Fibroblast of mammary gland (primary cell): ENCODE results near the gene SLC37A1.

Experiments
- DNase-seq: peaks from one replicate; pipeline ENCODE4 v3.0.0-alpha.2; 2010; ENCODE audit warnings: low read depth
- H3K4me3 ChIP-seq: 2 replicates; pipeline ENCODE4 v1.5.1; 2011; ENCODE audit warnings: low read depth, mild to moderate bottlenecking, low read length, moderate library complexity; ENCODE audit not compliant: control insufficient read depth
- TF ChIP-seq, protein P1 (sequence below): conservative IDR thresholded peaks from 2 replicates; pipeline ENCODE4 v1.5.1; 2011; ENCODE audit warnings: low read depth, low read length, inconsistent platforms; ENCODE audit not compliant: control insufficient read depth, insufficient read depth

SLC37A1 gene

GRCh38 chr21:42557420-42557819, 43.8 kb downstream of the SLC37A1 start:
- no peak for DNase-seq
- TF ChIP-seq, protein P1, sequence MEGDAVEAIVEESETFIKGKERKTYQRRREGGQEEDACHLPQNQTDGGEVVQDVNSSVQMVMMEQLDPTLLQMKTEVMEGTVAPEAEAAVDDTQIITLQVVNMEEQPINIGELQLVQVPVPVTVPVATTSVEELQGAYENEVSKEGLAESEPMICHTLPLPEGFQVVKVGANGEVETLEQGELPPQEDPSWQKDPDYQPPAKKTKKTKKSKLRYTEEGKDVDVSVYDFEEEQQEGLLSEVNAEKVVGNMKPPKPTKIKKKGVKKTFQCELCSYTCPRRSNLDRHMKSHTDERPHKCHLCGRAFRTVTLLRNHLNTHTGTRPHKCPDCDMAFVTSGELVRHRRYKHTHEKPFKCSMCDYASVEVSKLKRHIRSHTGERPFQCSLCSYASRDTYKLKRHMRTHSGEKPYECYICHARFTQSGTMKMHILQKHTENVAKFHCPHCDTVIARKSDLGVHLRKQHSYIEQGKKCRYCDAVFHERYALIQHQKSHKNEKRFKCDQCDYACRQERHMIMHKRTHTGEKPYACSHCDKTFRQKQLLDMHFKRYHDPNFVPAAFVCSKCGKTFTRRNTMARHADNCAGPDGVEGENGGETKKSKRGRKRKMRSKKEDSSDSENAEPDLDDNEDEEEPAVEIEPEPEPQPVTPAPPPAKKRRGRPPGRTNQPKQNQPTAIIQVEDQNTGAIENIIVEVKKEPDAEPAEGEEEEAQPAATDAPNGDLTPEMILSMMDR = no peak
- no peak overlapping the region for H3K4me3 ChIP-seq

DNA sequence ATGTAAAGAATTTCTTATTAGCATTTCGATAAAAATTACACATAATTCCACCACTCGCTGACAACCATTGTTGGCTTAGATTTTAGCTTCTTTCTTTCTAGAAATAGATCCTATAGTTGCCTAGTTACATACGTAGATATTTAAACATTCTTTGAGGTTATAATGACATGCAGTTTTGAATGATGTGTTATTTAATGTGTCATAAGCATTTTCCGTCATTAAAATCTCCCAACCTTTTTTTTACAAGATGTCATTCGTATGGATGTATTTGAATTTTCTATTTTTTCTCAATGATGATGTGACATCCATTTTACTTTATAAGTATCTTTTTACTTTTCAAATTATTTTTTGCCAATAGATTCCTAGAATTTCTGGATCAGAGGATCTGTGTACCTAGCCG, 44.7 kb downstream of the SLC37A1 start:
- no peak for DNase-seq
- no peak overlapping the region for H3K4me3 ChIP-seq
- TF ChIP-seq, protein P1 = no peak

DNA sequence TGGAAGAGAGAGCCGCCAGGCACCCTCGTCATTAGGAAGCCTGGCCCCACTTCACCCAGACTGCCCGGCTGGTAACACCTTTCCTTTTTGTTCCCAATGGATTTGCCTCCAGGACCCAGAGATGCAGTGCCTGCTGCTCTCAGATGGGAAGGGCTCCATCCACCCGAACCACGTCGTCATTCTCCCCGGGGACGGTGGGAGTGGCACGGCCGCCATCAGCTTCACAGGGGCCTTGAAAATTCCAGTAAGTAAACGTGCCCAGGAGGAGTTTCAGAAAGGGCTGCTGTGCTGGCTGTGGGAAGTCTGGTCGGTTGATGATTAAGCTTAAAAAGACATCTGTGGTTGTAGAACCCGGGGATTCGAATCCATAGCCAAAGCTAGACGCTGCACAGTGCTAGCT, 45.2 kb downstream of the SLC37A1 start:
- no peak for DNase-seq
- TF ChIP-seq, protein P1 = no peak
- no peak overlapping the region for H3K4me3 ChIP-seq

DNA sequence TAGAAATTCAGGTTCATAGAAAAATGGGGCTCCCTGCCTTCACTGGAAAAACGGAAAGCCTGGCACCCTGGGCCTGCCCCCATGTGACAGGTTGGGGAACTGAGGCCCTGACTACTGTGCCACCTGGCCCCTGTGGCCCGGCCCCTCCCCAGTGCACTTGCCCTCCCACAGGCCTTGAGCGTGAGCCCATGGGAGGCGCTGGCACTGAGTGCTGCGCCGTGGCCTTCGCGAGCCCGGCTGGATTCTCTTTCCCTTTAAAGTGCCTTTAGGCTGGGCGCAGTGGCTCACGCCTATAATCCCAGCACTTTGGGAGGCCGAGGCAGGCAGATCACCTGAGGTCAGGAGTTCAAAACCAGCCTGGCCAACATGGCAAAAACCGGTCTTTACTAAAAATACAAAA, 45.7 kb downstream of the SLC37A1 start:
- H3K4me3 ChIP-seq = no peak overlapping the region
- TF ChIP-seq, protein P1 = no peak
- DNase-seq = no peak

DNA sequence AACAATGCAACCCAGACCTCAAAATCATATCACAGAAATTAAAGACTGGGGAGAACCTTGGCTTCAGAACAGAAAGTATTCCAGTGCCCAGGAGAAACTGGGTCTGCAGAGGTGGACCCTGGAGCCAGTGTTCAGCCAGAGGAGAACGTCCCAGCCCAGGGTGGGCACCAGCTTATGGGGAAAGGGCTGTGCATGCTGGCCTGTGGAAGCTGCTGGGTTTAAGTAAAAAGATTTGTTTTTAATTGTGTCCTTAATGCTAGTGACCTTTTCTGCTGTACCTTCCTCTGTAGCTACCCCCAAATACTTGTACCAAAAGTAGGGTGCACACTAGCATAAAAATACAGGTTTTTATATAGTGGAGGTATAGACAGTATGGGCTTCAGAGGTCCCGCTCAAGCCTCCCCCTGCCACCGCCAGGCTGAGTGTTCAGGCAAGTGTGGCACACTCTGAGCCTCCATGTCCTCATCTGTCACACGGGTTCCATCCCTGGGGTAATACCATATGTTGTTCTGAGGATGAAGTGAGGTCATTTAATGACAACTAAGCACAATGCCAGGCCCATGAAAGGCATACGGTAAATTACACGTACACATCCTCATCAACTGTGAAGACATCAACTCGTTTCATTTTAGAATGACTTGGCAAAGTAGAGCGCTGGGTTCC, 47.0 kb downstream of the SLC37A1 start:
- no peak for DNase-seq
- no peak overlapping the region for H3K4me3 ChIP-seq
- TF ChIP-seq, protein P1 = no peak

- H3K4me3 ChIP-seq = no peak overlapping the region
- DNase-seq = no peak
- TF ChIP-seq, protein P1 = no peak
Observed at GRCh38 chr21:42561762-42562650, 48.4 kb downstream of the SLC37A1 start.

DNA sequence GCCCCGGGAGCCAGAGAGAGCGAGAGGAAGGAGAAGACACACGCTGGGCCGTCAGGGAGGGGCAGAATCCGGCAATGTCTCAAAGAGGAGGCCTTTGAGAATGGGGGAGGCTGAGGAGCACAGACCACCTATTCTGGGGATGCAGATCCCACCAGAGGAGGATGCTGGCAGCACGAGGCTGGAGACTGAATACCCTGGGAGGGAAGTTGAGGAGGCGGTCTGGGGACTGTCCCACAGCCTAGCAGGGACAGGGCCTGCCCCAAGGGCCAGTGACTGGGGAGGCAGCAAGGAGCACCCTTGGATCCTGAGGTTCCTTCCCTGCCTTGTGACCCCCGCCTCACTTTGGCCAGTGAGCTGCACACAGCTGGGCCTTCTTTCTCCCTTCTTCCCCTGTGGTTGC, 49.2 kb downstream of the SLC37A1 start:
- no peak overlapping the region for H3K4me3 ChIP-seq
- no peak for DNase-seq
- TF ChIP-seq, protein P1 = no peak
